ENCODE results near the gene NOS1AP. TPM values are rescaled to one million over a fixed set of nuclear protein-coding genes. Genes with fewer than 3 reads are reported as not detected.
A peak's percentile ranks its signal among the peaks of the same experiment; 100 is the strongest.

NOS1AP gene
- total RNA-seq, 4 donors from 2014 or later, result 1.1 to 3.5 (median 2.6) TPM

DNA sequence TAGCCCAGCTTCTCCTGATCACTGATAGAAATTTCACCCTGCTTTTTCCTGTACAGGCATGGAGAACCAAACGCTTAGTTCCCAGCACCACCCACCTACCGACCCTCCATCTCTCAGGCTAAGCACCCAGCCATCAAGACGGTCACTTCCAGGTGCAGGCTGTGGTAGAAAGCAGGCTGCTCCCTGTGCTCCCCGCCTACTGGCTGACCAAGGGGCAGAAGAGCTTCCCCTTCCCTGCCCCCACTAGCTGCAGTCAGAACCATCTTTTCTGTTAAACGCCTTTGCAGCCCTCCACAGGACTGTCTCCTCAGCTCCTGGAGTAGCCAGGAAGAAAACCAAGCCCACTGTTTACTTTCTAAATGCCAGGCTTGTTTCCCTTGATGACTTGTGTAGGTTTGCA, 284.2 kb downstream of the NOS1AP start:
- 77 to 85% methylated on average over 5 of the region's 5 CpGs for WGBS, 2 donors

DNA sequence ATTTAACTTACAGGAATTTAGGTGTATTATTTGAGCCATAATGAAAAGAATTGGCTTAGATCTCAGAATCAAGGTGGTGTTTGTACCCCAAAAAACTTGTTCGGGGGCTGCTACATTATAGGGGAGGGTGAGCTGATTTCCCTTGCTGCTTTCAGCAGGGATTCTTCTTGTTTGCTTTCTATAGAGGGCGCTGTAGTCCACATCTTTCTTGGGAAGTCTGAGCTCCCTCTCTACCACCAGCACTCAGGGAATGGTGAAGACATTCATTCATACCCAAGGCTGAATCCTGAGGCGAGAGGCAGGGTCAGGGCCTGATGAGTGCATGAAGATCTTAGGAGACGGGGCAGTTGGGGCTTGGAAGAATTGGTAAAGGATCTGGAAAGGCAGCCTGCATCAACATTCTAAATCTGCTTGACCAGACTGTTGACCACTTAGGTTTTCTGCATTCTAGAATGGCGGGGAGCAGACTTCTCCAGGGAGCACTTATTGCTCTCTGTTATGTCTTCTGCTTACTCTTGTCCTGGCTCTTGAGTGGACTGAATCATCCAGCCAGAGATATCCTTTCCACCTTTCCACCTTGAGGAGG, 288.3 kb downstream of the NOS1AP start:
- 52 to 53% methylated on average over 5 of the region's 5 CpGs for WGBS, 2 donors
- no peak overlapping the region for H3K4me3 ChIP-seq (ENCODE audit: low read depth, poor library complexity, severe bottlenecking)
- TF ChIP-seq, protein P1, sequence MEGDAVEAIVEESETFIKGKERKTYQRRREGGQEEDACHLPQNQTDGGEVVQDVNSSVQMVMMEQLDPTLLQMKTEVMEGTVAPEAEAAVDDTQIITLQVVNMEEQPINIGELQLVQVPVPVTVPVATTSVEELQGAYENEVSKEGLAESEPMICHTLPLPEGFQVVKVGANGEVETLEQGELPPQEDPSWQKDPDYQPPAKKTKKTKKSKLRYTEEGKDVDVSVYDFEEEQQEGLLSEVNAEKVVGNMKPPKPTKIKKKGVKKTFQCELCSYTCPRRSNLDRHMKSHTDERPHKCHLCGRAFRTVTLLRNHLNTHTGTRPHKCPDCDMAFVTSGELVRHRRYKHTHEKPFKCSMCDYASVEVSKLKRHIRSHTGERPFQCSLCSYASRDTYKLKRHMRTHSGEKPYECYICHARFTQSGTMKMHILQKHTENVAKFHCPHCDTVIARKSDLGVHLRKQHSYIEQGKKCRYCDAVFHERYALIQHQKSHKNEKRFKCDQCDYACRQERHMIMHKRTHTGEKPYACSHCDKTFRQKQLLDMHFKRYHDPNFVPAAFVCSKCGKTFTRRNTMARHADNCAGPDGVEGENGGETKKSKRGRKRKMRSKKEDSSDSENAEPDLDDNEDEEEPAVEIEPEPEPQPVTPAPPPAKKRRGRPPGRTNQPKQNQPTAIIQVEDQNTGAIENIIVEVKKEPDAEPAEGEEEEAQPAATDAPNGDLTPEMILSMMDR (IDR thresholded peaks at IDR 0.05), result no peak
- TF ChIP-seq POLR2A (IDR thresholded peaks at IDR 0.05), result no peak
- peak in 1 of 2 donors; percentile 68 for DNase-seq (ENCODE audit: low spot score in 2 of 2)
- intact Hi-C loops (cut with DNase I; ENCODE audit: low total_unique reads), result no loop called here

More for the DNA sequence above, 284.2 kb downstream of the NOS1AP start:
- no peak for DNase-seq (ENCODE audit: low spot score in 2 of 2)
- no peak for TF ChIP-seq POLR2A (IDR thresholded peaks at IDR 0.05)
- TF ChIP-seq, protein P1 (IDR thresholded peaks at IDR 0.05), result no peak
- intact Hi-C loops (cut with DNase I; ENCODE audit: low total_unique reads), result loop anchor here (5.0 kb wide), 1 partner anchor 159 kb away; no protein-coding TSS in a partner anchor
- no peak overlapping the region for H3K4me3 ChIP-seq (ENCODE audit: low read depth, poor library complexity, severe bottlenecking)

DNA sequence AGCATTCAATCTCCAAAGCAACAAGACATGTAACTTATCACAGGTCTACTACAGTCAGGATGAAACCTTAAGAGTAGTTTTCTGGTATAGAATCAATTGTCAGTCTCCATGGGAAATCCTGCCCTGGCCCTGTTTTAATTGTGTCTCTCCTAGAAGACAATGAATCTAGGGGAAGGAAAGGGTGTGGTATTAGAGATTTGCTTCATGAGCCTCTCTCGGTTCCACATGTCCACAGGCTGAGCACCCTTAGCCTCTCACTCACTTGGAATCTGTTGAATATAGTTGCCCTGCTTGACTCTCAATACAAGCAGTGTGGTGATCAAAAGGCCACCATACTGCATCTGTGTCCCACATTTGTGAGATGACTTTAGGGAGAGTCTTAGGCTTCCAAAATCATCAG, 289.4 kb downstream of the NOS1AP start:
- DNase-seq (ENCODE audit: low spot score in 2 of 2), result peak in 1 of 2 donors; percentile 18
- intact Hi-C loops (cut with DNase I; ENCODE audit: low total_unique reads), result no loop called here
- H3K4me3 ChIP-seq (ENCODE audit: low read depth, poor library complexity, severe bottlenecking), result no peak overlapping the region
- 45 to 65% methylated on average over 1 of the region's 1 CpG for WGBS, 2 donors
- no peak for TF ChIP-seq POLR2A (IDR thresholded peaks at IDR 0.05)
- TF ChIP-seq, protein P1 (IDR thresholded peaks at IDR 0.05), result no peak

DNA sequence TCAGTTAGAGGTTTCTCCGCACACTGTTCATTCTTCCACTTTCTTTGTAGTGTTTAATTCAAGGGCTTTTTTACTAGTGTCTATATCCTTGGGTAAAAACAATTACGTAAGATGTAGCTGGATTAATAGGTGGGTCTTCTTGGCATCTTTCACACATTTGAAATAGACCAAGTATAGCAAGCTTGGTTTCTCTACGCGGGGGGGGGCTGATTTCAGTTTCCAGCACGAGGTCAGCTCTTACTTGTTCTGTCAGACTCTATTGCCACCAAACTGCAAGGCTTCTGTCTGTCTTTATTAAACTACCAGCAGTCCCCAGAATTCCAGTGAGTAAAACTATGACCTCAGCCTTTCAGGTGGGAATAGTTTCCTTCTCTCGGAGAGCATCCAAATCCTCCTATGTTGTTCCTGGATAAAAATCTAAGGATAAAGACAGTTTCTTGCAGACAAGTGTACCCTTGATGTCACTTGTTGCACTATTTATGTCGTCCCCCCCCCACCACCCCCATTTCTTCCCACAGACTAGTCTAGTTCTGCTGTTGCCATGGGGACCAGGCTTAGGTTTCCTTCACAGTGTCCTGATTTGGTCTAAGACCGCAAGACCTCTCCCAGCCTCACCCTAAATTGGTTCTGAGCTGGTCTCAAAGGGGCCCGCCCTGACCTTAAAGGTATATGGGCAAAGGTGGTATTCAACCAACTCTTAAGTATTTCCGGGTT, 290.2 kb downstream of the NOS1AP start:
- intact Hi-C loops (cut with DNase I; ENCODE audit: low total_unique reads), result no loop called here
- WGBS, 2 donors, result 86 to 90% methylated on average over 8 to 10 of the region's 10 CpGs

DNA sequence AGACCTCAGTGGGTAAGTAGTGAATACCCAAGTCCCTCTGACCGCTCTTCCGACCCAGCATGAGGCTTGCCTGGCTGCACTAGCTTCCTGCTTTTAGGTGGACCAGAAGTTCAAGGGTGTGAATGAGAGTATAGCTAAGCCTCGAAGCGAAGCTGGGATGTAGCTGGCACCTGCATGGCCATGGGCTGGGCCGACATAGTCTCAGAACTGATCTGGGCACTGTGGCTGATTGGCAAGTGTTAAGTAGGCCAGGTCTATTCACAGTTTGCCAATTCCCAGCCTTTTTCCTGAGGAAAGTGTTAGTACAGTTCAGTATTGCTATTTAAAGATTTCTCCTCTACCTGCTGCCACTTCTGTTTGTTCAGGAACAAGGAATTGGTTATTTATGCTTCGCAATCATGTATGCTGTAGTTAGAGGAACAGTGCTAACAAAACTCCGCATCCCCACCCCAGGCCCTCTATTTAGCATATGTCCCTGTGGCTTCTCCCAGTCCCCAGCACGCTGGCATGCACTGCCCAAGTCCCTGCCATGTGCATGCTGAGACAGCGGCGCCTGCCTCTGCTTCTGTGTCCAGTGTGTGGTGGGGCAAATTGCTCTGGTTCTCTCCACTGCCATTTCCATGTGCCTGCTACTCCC, 290.9 kb downstream of the NOS1AP start:
- intact Hi-C loops (cut with DNase I; ENCODE audit: low total_unique reads), result no loop called here
- DNase-seq (ENCODE audit: low spot score in 2 of 2), result peak in 1 of 2 donors; percentile 31
- H3K4me3 ChIP-seq (ENCODE audit: low read depth, poor library complexity, severe bottlenecking), result no peak overlapping the region
- TF ChIP-seq POLR2A (IDR thresholded peaks at IDR 0.05), result no peak
- TF ChIP-seq, protein P1 (IDR thresholded peaks at IDR 0.05), result no peak
- 77 to 83% methylated on average over 9 to 10 of the region's 10 CpGs for WGBS, 2 donors

More for the DNA sequence above, 290.2 kb downstream of the NOS1AP start:
- TF ChIP-seq POLR2A (IDR thresholded peaks at IDR 0.05), result no peak
- TF ChIP-seq, protein P1 (IDR thresholded peaks at IDR 0.05), result no peak
- DNase-seq (ENCODE audit: low spot score in 2 of 2), result peak in 1 of 2 donors; percentile 26
- no peak overlapping the region for H3K4me3 ChIP-seq (ENCODE audit: low read depth, poor library complexity, severe bottlenecking)

Measured in lower leg skin (tissue), 4 donors.